Measurements from ENCODE around the gene LRRC36. TPM values are rescaled to one million over a fixed set of nuclear protein-coding genes. Genes with fewer than 3 reads are reported as not detected.

The LRRC36 gene
- total and polyA plus RNA-seq, 2 experiments from 2014 or later = 0.45 TPM; not detected in 1

GRCh38 chr16:67406111-67406971 is 79.7 kb downstream of the LRRC36 start:
- Histone ChIP-seq H3K36me3 (no peaks in the 10 kb centered on the region), H3K4me1 (ENCODE audit: low read depth) (no peaks in the 10 kb centered on the region), H3K9me3 (ENCODE audit: low read depth) (no peaks in the 10 kb centered on the region), H3K27me3 (no peaks in the 10 kb centered on the region), H3K27ac (no peak overlapping the region), H3K4me3 (no peak overlapping the region)
- DNase-seq (ENCODE audit: low read depth in 1 of 2, low spot score in 1 of 2) = peak in 1 of 2 donors; percentile 60
- no peak for TF ChIP-seq CTCF (IDR thresholded peaks at IDR 0.05; ENCODE audit: low read depth, low read length)

GRCh38 chr16:67407176-67407787 is 80.7 kb downstream of the LRRC36 start:
- TF ChIP-seq CTCF (IDR thresholded peaks at IDR 0.05; ENCODE audit: low read depth, low read length) = no peak
- Histone ChIP-seq H3K4me3 (no peak overlapping the region), H3K27me3 (no peaks in the 10 kb centered on the region), H3K27ac (no peak overlapping the region), H3K36me3 (no peaks in the 10 kb centered on the region), H3K4me1 (ENCODE audit: low read depth) (no peaks in the 10 kb centered on the region), H3K9me3 (ENCODE audit: low read depth) (no peaks in the 10 kb centered on the region)
- DNase-seq (ENCODE audit: low read depth in 1 of 2, low spot score in 1 of 2) = no peak

GRCh38 chr16:67407788-67408452 is 81.3 kb downstream of the LRRC36 start:
- Histone ChIP-seq H3K27me3 (no peaks in the 10 kb centered on the region), H3K4me1 (ENCODE audit: low read depth) (no peaks in the 10 kb centered on the region), H3K36me3 (no peaks in the 10 kb centered on the region), H3K4me3 (no peak overlapping the region), H3K27ac (no peak overlapping the region), H3K9me3 (ENCODE audit: low read depth) (no peaks in the 10 kb centered on the region)
- DNase-seq (ENCODE audit: low read depth in 1 of 2, low spot score in 1 of 2) = no peak
- no peak for TF ChIP-seq CTCF (IDR thresholded peaks at IDR 0.05; ENCODE audit: low read depth, low read length)

GRCh38 chr16:67409631-67410030 is 83.0 kb downstream of the LRRC36 start:
- Histone ChIP-seq H3K4me3 (no peak overlapping the region), H3K27me3 (no peaks in the 10 kb centered on the region), H3K27ac (no peak overlapping the region), H3K4me1 (ENCODE audit: low read depth) (no peaks in the 10 kb centered on the region), H3K9me3 (ENCODE audit: low read depth) (no peaks in the 10 kb centered on the region), H3K36me3 (no peaks in the 10 kb centered on the region)
- DNase-seq (ENCODE audit: low read depth in 1 of 2, low spot score in 1 of 2) = no peak
- no peak for TF ChIP-seq CTCF (IDR thresholded peaks at IDR 0.05; ENCODE audit: low read depth, low read length)

- Histone ChIP-seq H3K27me3 (no peaks in the 10 kb centered on the region), H3K36me3 (no peaks in the 10 kb centered on the region), H3K9me3 (ENCODE audit: low read depth) (no peaks in the 10 kb centered on the region), H3K27ac (no peak overlapping the region), H3K4me1 (ENCODE audit: low read depth) (no peaks in the 10 kb centered on the region), H3K4me3 (no peak overlapping the region)
- DNase-seq (ENCODE audit: low read depth in 1 of 2, low spot score in 1 of 2) = no peak
- TF ChIP-seq CTCF (IDR thresholded peaks at IDR 0.05; ENCODE audit: low read depth, low read length) = no peak
Observed at GRCh38 chr16:67411339-67411738, 84.7 kb downstream of the LRRC36 start.
